GM18511 (cell line): Measurements from ENCODE around the gene FARP1.
A peak's percentile ranks its signal among the peaks of the same experiment; 100 is the strongest.

ENCODE experiments used
- ATAC-seq: cut with Tn5 transposase; IDR thresholded peaks from one replicate; pipeline ENCODE4 v1.9.1; 2021; ENCODE audit warnings: mild to moderate bottlenecking, moderate library complexity; ENCODE audit not compliant: unreplicated experiment

FARP1 gene

DNA sequence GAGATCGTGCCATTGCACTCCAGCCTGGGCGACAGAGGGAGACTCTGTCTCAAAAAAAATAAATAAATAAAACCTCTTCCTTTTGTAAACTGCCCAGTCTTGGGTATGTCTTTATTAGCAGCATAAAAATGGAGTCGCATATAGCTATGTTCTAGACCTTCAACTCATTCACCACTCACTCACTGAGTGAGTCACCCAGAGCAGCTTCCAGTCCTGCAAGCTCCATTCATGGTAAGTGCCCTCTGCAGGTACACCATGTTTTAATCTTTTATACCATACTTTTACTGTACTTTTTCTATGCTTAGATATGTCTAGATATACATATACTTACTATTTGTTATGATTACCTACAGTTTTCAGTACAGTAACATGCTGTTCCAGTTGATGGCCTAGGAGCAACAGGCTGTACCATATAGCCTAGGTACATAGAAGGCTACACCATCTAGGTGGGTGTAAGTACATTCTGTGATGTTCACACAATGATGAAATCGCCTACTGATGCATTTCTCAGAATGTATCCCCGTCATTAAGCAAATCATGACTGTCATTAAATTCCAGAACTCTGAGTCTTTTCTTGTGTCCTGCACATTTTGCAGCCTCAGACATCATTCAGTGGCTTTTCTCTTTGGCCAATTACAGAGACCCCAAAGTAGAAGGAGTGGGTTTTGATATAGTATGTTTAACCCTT is 13.7 kb upstream of the FARP1 start:
- ATAC-seq, result no peak

DNA sequence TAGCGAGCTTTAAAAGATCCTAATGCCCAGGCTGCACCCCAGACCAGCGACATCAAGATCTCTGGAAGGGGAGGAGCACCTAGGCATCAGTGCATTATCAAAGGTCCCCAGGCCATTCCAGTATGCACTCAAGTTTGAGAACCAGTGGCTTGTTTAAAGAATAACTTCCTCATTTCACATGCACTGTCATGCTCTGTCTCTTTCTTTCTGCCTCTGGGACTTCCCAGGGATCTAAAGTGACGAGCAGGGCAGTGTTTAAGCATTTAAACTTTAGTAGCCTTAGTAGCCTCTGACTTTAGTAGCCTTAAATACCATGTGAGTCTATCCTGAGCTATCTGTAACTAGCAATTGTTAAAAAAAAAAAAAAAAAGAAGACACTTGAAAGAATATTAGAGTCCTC is 8.9 kb upstream of the FARP1 start:
- peak; percentile 98 for ATAC-seq

DNA sequence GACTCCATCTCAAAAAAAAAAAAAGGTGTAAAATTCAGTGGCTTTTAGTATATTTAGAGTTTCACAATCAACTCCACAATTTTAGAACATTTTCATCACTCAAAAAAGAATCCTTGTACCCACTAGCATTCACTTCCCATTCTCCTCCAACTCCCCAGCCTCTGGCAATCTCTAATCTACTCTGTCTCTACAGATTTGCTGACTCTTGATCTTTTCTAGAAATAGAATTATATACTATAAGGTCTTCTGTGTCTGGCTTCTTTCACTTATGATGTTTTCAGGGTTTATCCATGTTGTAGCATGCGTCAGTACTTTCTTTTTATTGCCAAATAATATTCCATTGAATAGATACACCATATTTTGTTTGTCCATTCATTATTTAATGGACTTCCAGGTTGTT is 8.0 kb upstream of the FARP1 start:
- ATAC-seq, result no peak

DNA sequence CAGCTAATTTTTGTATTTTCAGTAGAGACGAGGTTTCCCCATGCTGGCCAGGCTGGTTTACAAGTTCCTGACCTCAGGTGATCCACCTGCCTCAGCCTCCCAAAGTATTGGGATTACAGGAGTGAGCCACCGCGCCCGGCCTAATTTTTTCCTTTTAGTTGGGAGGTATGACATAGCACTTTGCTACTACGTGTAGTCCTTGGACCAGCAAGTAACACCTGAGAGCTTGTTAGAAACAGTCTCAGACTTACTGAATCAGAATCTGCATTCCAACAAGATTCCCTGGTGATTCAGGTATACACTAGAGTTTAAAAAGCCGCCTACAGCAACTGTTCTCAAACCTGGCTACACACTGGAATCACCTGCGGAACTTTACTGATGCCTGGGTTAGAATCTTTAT is 1.8 kb upstream of the FARP1 start:
- ATAC-seq, result no peak

DNA sequence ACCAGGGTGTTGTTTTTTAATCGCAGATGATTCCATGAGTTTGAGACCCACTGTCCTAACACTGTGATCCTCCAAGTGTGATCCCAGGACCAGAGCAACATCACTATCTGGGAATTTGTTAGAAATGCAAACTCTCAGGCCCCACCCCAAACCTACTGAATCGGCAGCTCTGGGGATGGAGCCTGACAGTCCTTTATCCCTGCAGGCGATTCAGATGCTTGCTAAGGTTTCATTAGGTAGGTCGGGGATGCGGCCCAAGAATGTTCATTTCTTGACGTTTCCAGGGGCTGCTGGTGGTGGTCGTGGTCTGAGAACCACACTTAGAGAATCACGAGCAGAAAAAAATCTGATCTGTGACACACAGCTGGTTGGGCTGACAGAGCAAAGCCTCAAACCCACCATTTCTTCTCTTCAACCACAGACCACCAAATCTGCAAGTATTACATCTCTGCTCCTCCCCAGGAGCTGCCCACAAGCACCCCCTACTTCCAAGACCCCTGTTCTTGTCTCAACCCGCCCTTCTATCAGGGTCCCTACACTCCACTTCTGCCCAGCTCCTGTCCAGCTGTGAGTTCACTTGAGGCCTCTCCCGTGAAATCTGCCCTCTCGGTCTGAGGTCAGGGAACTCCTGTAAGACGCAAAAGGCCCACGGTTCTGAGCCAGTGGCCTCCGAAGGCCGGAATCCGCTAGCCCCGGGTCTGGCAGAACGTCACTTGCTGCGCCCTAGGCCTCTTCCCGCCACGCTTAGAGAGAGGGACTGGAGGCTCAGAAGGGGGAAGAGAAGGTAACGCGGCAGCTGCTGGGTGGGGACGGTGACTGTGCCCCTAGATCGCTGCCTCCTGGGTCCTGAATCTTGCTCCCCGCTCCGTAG is 1.1 kb upstream of the FARP1 start:
- ATAC-seq, result peak; percentile 17

DNA sequence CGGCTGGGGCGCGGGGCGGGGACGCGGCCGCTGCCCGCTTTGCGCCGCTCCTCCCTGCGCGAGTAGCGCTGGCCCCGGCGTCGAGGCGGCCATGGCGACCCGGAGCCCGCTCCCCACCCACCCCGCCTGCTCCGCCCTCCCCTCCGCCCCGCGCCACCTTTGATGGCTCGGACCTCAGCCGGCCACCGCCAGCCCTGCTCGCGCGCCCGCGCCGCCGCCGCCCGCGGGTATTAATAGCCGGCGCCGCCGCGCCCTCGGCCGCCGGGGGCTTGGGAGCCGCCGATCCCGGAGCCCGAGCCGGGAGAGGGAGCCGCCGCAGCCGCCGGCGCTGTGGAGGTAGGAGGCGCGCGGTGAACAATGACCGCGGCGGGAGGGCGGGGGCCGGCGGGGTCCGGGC is 261 bp downstream of the FARP1 start:
- peak; percentile 44 for ATAC-seq

DNA sequence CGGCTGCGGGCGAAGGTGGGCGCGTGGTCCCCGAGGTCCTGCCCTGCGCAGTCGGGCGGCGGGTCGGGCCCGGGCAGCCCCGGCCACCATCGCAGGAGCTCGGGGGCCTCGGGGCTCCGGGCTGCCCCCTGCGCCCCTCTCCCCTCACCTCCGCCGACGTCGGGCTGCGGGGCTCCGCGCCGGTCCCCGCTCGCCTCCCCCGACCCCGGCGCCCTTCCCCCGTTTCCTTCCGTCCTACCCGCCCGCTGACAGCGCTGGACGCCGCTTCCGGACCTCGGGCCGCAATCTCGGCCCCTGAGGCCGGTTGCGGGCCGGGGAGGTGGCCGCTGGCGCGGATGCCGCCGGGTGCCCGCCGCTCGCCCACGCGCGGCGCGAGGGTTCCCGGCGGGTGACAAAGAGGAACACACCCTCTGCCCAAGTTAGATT is 720 bp downstream of the FARP1 start:
- peak; percentile 11 for ATAC-seq

DNA sequence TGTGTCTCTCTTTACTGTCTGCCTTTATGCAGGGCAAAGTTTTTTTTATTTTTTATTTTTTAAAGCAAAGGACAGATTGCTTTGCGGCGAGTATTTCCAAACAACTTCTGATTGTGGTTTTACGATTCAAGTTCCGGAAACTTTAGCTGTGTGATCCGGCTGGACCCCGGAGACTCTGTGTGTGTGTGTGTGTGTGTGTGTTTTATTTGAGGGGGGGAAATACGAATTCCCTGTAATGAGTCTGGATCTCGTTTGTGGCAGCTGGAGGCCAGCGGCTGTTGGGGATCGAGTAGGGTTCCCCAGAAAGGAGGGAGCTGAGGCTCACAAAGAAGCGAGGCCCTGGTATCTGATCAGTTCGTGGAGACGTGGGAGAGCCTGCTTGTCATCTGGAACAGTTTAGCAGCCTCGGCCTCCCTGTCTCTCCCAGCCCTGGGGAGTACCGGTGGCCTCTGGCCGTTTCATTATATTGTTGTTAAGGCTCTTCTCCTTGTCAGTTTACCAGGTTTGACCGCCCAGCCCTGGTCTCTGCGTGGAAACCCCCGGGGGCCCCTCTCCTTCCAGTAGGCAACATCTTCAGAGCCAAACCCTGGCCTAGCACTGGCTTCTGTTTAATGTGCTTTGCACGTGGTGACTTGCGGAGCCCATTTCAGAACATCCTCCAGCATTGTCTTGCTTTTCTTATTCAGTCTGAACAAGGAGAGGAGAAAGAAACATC is 1.3 kb downstream of the FARP1 start:
- ATAC-seq, result no peak

DNA sequence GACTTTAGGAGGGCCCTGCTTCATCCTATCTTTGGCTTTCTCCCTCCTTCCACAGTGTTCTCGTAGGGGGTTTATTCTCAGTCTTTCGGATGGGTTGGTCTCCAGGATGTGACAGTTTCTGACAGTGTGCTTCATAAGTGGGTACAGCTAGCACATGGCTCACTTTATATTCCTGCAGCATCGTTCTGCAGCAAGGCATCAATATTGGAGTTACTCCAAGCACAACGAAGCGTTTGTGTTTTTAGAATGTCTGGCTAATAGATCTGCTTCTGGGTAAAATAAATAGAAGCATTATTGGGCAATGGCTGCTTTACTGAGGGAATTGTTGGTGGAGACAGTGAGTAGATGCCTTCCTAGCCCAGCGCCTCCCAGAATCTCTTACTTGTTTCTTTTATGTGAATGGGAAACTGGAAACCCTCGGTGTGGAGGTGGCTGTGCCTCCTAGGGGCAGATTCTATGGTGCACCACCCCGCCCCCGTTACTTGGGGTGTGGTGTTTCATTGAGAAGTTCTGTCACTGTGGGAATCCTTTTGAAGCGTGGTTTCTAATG is 2.0 kb downstream of the FARP1 start:
- no peak for ATAC-seq

DNA sequence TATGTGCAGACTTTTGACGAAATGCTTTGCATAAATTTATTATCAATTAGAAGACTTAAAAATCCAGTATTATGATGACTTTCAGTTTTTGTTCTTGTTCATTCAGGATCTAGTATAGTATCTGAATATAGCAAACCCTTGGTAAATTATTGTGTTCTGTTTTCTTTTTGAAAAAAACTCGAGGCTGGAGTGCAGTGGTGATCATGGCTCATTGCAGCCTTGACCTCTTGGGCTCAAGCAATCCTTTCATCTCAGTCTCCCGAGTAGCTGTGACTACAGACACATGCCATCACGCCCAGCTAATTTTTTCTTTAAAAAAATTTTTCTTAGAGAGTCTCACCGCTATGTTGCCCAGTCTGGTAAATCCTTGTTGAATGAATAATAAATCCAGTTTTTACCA is 4.6 kb downstream of the FARP1 start:
- no peak for ATAC-seq

DNA sequence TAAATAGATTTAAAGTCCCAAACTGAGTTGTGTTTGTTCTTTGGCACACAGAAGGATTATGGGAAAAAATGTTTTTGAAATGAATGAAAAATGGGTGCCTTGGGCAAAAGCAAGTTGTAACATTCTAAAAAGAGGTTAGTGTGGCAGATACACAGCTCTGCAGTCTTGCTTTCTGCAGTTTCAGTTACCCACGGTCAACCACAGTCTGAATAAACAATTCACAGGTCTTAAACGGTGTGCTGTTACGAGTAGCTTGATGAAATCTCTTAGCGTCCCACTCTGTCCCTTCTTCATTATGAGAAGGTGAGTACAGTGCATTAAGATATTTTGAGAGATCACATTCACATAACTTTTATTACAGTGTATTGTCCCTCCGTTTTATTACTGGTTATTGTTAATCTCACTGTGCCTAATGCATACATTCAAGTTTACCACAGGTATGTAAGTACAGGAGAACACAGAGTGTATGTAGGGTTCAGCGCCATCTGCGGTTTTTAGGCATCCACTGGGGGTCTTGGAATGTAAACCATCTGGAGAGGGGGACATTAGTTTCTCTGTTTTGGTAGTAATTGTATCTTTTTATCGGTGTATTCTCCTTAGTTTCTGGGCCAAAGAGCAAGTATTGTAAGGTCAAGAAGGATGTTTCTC is 8.1 kb downstream of the FARP1 start:
- ATAC-seq, result no peak

DNA sequence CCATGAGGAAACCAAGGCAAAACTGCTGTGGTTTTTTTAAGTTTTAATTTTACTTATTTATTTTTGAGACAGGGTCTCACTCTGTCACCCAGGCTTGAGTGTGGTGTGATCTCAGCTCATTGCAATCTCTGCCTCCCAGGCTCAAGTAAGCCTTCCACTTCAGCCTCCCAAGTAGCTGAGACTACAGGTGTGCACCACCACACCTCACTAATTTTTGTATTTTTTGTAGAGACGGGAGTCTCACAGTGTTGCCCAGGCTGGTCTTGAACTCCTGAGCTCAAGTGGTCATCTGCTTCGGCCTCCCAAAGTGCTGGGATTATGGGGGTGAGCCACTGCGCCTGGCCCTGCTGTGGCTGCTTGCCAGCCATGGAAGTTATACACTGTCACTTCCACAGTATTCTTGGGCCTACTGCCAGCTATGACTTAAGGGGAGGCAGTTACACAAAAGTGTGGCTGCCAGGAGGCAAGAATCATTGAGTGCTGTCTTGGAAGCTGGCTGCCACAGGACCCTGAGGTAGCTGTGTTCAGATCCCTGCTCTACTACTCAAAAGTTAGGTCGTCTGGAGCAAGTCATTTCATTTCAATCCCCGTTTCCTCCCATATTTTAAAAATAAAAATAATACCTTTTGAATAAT is 12.7 kb downstream of the FARP1 start:
- ATAC-seq, result no peak

DNA sequence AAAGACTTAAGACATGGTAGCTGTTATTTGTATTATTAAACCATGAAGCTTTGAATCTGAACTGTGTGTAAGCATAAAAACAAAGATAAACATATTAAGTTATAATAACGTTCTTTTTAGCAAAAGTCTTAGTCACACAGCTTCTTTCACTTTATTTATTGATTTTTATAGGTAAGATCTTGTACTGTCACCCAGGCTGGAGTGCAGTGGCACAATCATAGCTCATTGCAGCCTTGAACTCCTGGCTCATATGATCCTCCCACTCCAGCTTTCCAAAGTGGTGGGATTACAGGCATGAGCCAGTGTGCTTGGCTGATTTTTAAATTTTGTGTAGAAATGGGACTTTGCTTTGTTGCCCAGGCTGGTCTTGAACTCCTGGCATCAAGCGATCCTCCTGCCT is 13.4 kb downstream of the FARP1 start:
- ATAC-seq, result no peak

DNA sequence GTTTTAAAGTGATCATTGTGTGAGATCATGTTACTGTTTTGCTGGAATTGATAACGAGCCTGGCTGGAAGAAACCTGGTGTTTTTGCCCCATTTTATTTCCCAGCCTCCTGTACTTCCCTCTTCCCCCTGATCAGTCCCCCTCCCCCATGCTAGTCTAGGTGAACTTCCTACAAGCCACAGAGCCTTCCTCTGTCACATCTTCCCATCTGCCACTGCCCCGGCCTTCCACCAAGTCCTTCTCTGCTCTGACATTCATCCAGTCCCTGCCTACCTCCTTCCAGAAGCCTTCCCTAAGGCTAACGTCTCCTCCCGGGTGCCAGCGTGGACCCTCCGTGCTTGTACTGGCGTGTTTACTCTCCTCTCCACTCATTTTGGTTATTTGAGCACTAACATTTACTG is 14.3 kb downstream of the FARP1 start:
- ATAC-seq, result no peak

DNA sequence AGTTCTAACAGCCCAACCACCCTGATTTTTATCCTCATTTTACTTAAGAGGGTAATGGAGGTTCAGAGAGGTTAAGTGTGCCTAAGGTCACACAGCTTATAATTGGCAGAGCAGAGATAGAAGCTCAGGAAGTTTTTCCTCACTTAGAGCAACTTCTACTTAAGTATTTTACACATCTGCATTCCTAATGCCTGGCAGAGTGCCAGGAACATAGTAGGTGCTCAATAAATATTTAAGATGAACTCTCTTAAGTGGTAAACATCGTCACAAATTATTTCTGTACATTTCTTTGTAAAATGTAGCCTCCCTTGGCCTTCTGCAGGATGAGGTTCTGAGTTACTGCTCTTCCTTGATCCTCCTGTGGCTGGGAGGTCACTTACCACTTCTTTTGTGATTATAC is 14.7 kb downstream of the FARP1 start:
- no peak for ATAC-seq

DNA sequence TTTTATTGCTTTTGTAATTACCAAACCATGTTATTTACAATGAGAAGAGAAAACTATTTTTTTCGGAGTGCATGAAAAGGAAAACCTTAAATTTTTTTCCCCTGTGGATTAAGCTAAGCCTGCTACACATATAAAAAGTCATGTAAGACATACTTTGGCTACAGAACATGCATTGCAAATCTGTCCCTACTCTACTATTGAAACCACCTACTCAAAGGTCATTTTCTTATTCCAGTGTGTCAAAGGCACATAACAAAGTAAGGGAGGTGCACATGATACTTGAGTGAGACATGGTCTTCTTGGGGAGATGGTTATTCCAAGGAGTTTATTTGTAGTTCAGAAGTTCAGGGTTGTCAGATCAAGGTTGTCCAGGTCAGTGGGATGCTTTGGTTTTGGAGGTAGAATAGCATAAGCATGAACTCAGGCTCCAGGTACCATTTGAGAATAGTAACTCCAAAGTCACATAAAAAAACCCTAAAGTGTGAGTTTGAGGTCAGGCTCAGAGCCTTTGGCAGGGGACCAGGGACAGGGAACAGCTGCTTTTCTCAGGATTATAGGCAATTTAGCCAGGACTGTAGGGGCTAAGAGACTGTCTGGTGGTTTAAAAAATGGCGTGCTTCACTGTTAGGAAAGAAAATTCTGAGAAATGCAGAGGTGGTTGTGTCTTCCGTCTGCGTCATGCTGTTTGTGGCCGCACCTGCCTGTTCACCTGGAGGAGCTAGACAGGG is 15.4 kb downstream of the FARP1 start:
- ATAC-seq, result no peak

DNA sequence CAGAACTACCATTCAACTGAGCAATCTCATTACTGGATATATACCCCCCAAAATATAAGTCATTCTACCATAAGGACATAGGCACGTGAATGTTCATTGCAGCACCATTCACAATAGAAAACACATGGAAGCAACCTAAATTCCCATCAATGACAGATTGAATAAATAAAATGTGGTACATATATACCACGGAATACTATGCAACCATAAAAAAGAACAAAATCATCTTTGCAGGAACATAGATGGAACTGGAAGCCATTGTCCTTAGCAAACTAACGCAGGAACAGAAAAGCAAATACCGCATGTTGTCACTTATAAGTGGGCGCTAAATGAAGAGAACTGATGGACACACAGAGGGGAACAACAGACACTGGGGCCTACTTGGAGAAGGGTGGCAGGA is 20.0 kb downstream of the FARP1 start:
- no peak for ATAC-seq

DNA sequence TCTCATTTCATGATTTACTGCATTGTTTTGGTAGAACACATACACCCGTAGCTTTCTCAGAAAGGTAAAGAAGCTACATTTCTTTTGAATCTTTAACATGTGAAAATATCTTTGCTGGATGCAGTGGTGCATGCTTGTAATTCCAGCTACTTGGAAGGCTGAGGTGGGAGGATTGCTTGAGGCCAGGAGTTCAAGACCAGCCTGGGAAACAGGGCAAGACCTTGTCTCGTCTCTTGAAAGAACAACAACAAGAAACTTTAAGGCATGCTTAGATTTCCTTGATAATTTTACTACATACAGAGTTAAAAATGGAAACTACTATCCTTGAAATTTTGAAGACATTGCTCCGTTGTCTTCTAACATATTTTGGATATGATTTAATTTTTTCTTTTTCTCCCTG is 26.4 kb downstream of the FARP1 start:
- no peak for ATAC-seq

DNA sequence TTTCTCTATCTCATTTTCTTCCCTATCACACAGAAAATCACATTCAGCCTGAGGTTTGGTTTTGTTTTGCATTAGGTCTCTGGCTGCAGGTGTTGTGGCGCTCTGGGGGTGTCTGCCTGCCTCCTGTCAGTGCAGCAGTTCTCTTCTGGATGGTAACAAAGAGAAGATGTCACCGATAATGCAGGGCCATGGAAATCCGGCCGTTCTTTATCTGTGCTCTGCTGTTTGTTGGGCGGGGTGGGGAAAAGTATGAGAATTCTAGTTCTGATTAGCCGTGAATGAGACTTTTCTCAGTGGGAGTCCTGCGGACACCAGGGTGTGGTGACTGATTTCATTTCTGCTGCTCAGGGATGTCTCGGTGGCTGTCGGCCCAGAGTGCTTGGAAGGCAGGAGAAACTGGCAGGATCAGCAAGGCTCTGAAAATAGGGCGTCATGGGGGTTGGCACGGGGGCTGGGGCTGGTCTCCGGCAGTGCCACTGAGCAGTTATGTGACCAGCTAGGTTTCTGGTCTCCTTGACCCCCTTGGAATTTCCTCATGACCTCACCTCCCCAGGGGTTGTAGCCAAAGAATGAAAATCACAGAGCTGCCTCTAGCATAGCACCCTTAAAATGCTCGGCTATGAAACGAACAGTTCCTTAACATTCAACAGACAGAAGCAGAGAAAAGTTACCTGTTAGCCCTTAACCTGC is 29.2 kb downstream of the FARP1 start:
- ATAC-seq, result no peak
